GM23338 (cell line): ENCODE data around the gene CYP46A1. TPM values are rescaled to one million over a fixed set of nuclear protein-coding genes. Genes with fewer than 3 reads are reported as not detected.

Experiments used
- ATAC-seq: fragments of 200-7000 bp; cut with Tn5 transposase; 3 replicates; pipeline ENCODE4 v1.9.1; 2020
- DNase-seq: peaks from one replicate; pipeline ENCODE4 v3.0.0-alpha.2; 2015; ENCODE audit warnings: low spot score
- H2AFZ ChIP-seq: fragments of 200-600 bp; sonication (generic); 2 replicates; pipeline ENCODE4 v1.8.0; 2016; ENCODE audit warnings: antibody characterized with exemption, mild to moderate bottlenecking, moderate library complexity
- H3F3A ChIP-seq: fragments of 200-600 bp; sonication (generic); replicated peaks from 2 replicates; pipeline ENCODE4 v1.8.0; 2017; ENCODE audit warnings: antibody characterized with exemption, mixed run types, low read depth
- H3K27ac ChIP-seq: fragments of 200-600 bp; sonication (generic); 2 replicates; pipeline ENCODE4 v1.6.1; 2016; ENCODE audit warnings: low read depth
- H3K27me3 ChIP-seq: fragments of 200-600 bp; sonication (generic); 2 replicates; pipeline ENCODE4 v1.8.0; 2016; ENCODE audit warnings: mild to moderate bottlenecking, mixed run types, moderate library complexity; ENCODE audit not compliant: insufficient read depth
- H3K36me3 ChIP-seq: fragments of 200-600 bp; sonication (generic); 2 replicates; pipeline ENCODE4 v1.8.0; 2016; ENCODE audit warnings: mild to moderate bottlenecking; ENCODE audit not compliant: insufficient read depth
- H3K4me1 ChIP-seq: fragments of 200-600 bp; sonication (generic); 2 replicates; pipeline ENCODE4 v1.8.0; 2016; ENCODE audit warnings: mild to moderate bottlenecking, moderate library complexity; ENCODE audit not compliant: insufficient read depth
- H3K4me2 ChIP-seq: fragments of 200-600 bp; sonication (generic); 2 replicates; pipeline ENCODE4 v1.7.1; 2017; ENCODE audit warnings: mixed run types
- H3K4me3 ChIP-seq: fragments of 200-600 bp; sonication (generic); 2 replicates; pipeline ENCODE4 v1.6.1; 2016; ENCODE audit warnings: mixed run types
- H3K79me2 ChIP-seq: fragments of 200-600 bp; sonication (generic); replicated peaks from 2 replicates; pipeline ENCODE4 v1.8.0; 2017; ENCODE audit warnings: mild to moderate bottlenecking; ENCODE audit not compliant: insufficient read depth
- H3K9me2 ChIP-seq: fragments of 200-600 bp; sonication (generic); 2 replicates; pipeline ENCODE4 v1.8.0; 2017; ENCODE audit not compliant: insufficient read depth
- H4K20me1 ChIP-seq: fragments of 200-600 bp; sonication (generic); replicated peaks from 2 replicates; pipeline ENCODE4 v1.8.0; 2017; ENCODE audit warnings: mild to moderate bottlenecking; ENCODE audit not compliant: insufficient read depth
- H3K27ac Mint-ChIP-seq: 2 replicates; pipeline ENCODE4 v1.8.0; 2020; ENCODE audit warnings: inconsistent platforms, mild to moderate bottlenecking, moderate library complexity, mixed read lengths
- H3K27me3 Mint-ChIP-seq: 3 replicates; pipeline ENCODE4 v1.8.0; 2022; ENCODE audit warnings: low read depth, mild to moderate bottlenecking, moderate library complexity, mixed read lengths, inconsistent platforms; ENCODE audit not compliant: insufficient read depth, poor library complexity
- H3K36me3 Mint-ChIP-seq: 3 replicates; pipeline ENCODE4 v1.8.0; 2021; ENCODE audit warnings: low read depth, mild to moderate bottlenecking, inconsistent platforms, moderate library complexity, mixed read lengths
- H3K4me1 Mint-ChIP-seq: 3 replicates; pipeline ENCODE4 v1.8.0; 2020; ENCODE audit warnings: mild to moderate bottlenecking, inconsistent platforms, mixed read lengths
- H3K4me3 Mint-ChIP-seq: 3 replicates; pipeline ENCODE4 v1.8.0; 2021; ENCODE audit warnings: moderate library complexity, mild to moderate bottlenecking, inconsistent platforms, mixed read lengths
- H3K9me3 Mint-ChIP-seq: 3 replicates; pipeline ENCODE4 v1.8.0; 2020; ENCODE audit warnings: moderate library complexity, mild to moderate bottlenecking, inconsistent platforms, mixed read lengths
- CREB1 ChIP-seq: fragments of 250-450 bp; sonication (Bioruptor Pico); IDR thresholded peaks from 2 replicates; pipeline ENCODE4 v1.5.0; 2020; ENCODE audit warnings: low read depth, mild to moderate bottlenecking, moderate library complexity
- EZH2 ChIP-seq: fragments of 200-600 bp; sonication (generic); IDR thresholded peaks from one replicate; pipeline ENCODE4 v1.8.0; 2017; ENCODE audit warnings: antibody characterized with exemption, mild to moderate bottlenecking, low read depth; ENCODE audit not compliant: unreplicated experiment
- EZH2phosphoT487 ChIP-seq: fragments of 200-600 bp; sonication (generic); IDR thresholded peaks from one replicate; pipeline ENCODE4 v1.8.1; 2018; ENCODE audit warnings: antibody characterized with exemption; ENCODE audit not compliant: unreplicated experiment
- JUNB ChIP-seq: IDR thresholded peaks from one replicate; pipeline ENCODE4 v1.6.1; 2016; ENCODE audit warnings: antibody characterized with exemption; ENCODE audit not compliant: unreplicated experiment
- NANOG ChIP-seq: IDR thresholded peaks from 2 replicates; pipeline ENCODE4 v1.6.1; 2016; ENCODE audit warnings: antibody characterized with exemption, borderline replicate concordance
- POLR2AphosphoS5 ChIP-seq: IDR thresholded peaks from 2 replicates; pipeline ENCODE4 v1.6.1; 2016; ENCODE audit warnings: antibody characterized with exemption, low read depth
- STAT1 ChIP-seq: IDR thresholded peaks from one replicate; pipeline ENCODE4 v1.6.1; 2016; ENCODE audit warnings: antibody characterized with exemption; ENCODE audit not compliant: unreplicated experiment
- ZNF114 ChIP-seq: fragments of 250-450 bp; sonication (Bioruptor Pico); IDR thresholded peaks from 2 replicates; pipeline ENCODE4 v1.5.0; 2020; ENCODE audit warnings: mild to moderate bottlenecking, moderate library complexity
- ZNF331 ChIP-seq: fragments of 250-450 bp; sonication (Bioruptor Pico); IDR thresholded peaks from 2 replicates; pipeline ENCODE4 v1.5.0; 2020; ENCODE audit warnings: low read depth, mild to moderate bottlenecking, moderate library complexity
- polyA plus RNA-seq: library from polyadenylated mRNA; unstranded; fragments of >200 nt; fragmentation: Nextera tagmentation; extraction: Ambion mirVana; gene quantifications from 2 replicates; pipeline ENCODE4 v1.2.1, GENCODE V29; 2016
- total RNA-seq: library from RNA; depleted of rRNA; stranded (reverse); fragments of >200 nt; shearing (Covaris generic); gene quantifications from 2 replicates; pipeline ENCODE4 v1.2.3, GENCODE V29; 2014
- TF ChIP-seq, protein P1 (sequence below), 2 experiments: fragments of 200-600 bp in 1 of 2; sonication (generic) in 1 of 2; conservative IDR thresholded peaks; 2 replicates each; pipeline versions ENCODE4 v1.5.1 to v1.6.1; 2016 to 2017; ENCODE audit warnings: antibody characterized with exemption in 2 of 2, low read depth in 2 of 2, mild to moderate bottlenecking in 2 of 2, moderate library complexity in 1 of 2
- TF ChIP-seq, protein P2 (sequence below): fragments of 250-450 bp; sonication (Bioruptor Pico); IDR thresholded peaks from 2 replicates; pipeline ENCODE4 v1.5.0; 2020; ENCODE audit warnings: mild to moderate bottlenecking, moderate library complexity
- TF ChIP-seq, protein P3 (sequence below): IDR thresholded peaks from one replicate; pipeline ENCODE4 v1.6.1; 2018; ENCODE audit warnings: antibody characterized with exemption; ENCODE audit not compliant: unreplicated experiment
- TF ChIP-seq, protein P4 (sequence below): IDR thresholded peaks from 2 replicates; pipeline ENCODE4 v1.6.1; 2016; ENCODE audit warnings: antibody characterized with exemption

Gene CYP46A1
- total and polyA plus RNA-seq, 2 experiments from 2014 or later: 0.59 to 0.66 TPM

DNA sequence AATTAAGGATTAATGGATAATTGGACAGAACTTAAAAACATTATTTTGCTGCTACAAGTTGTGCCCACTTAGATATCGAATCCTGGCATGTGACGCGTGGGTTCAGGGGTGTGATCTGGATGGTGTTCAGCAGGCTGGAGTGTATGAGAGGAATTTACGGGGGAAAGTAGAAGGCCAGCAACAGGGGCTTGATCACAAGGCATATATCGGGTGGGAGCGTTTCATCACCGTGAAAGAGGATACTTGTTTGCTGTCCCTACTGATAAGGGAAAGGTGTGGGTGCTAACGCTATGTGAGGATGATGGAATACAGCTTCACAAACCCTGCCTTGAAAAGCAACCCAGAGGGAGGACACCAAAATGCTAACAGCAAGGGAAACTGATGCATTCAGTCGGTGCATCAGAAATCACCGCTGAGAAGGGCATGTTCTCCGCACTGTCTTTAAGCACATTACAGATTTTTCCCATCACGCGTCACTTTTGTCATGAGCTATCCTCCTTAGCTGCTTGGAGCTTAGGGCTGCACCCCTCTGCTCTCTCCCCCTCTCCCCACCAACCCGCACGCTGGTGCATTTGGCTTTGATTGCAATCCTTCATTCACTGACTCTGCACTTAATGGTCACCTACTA, 25.8 kb upstream of the CYP46A1 start:
- Histone ChIP-seq H3K27ac (no peak overlapping the region), H3K27me3 (peaks cover 37% of the 10 kb centered on the region), H3K36me3 (no peaks in the 10 kb centered on the region), H2AFZ (no peak overlapping the region), H3K9me2 (no peaks in the 10 kb centered on the region), H3F3A (peaks cover 9% of the 10 kb centered on the region; the same call in 1 of the 2 replicates), H3K4me2 (peak overlapping the region; percentile 75; the same call in 1 of the 2 replicates), H3K4me3 (no peak overlapping the region), H3K79me2 (no peaks in the 10 kb centered on the region), H3K4me1 (peaks cover 23% of the 10 kb centered on the region), H4K20me1 (no peaks in the 10 kb centered on the region; the same call in 1 of the 2 replicates)
- Mint-ChIP-seq H3K9me3 (no peaks in the 10 kb centered on the region), H3K4me3 (peak overlapping the region; percentile 60; the same call in 1 of the 3 replicates), H3K36me3 (peaks cover 9% of the 10 kb centered on the region; the same call in 1 of the 3 replicates), H3K4me1 (peaks cover 24% of the 10 kb centered on the region), H3K27me3 (peaks cover 33% of the 10 kb centered on the region), H3K27ac (no peak overlapping the region)
- ATAC-seq: no peak
- no peak for DNase-seq
- TF ChIP-seq JUNB: no peak
- TF ChIP-seq, protein P1, sequence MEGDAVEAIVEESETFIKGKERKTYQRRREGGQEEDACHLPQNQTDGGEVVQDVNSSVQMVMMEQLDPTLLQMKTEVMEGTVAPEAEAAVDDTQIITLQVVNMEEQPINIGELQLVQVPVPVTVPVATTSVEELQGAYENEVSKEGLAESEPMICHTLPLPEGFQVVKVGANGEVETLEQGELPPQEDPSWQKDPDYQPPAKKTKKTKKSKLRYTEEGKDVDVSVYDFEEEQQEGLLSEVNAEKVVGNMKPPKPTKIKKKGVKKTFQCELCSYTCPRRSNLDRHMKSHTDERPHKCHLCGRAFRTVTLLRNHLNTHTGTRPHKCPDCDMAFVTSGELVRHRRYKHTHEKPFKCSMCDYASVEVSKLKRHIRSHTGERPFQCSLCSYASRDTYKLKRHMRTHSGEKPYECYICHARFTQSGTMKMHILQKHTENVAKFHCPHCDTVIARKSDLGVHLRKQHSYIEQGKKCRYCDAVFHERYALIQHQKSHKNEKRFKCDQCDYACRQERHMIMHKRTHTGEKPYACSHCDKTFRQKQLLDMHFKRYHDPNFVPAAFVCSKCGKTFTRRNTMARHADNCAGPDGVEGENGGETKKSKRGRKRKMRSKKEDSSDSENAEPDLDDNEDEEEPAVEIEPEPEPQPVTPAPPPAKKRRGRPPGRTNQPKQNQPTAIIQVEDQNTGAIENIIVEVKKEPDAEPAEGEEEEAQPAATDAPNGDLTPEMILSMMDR (conservative IDR thresholded peaks at IDR 0.05; ENCODE audit: low read depth in 2 of 2): no peak
- TF ChIP-seq, protein P2, sequence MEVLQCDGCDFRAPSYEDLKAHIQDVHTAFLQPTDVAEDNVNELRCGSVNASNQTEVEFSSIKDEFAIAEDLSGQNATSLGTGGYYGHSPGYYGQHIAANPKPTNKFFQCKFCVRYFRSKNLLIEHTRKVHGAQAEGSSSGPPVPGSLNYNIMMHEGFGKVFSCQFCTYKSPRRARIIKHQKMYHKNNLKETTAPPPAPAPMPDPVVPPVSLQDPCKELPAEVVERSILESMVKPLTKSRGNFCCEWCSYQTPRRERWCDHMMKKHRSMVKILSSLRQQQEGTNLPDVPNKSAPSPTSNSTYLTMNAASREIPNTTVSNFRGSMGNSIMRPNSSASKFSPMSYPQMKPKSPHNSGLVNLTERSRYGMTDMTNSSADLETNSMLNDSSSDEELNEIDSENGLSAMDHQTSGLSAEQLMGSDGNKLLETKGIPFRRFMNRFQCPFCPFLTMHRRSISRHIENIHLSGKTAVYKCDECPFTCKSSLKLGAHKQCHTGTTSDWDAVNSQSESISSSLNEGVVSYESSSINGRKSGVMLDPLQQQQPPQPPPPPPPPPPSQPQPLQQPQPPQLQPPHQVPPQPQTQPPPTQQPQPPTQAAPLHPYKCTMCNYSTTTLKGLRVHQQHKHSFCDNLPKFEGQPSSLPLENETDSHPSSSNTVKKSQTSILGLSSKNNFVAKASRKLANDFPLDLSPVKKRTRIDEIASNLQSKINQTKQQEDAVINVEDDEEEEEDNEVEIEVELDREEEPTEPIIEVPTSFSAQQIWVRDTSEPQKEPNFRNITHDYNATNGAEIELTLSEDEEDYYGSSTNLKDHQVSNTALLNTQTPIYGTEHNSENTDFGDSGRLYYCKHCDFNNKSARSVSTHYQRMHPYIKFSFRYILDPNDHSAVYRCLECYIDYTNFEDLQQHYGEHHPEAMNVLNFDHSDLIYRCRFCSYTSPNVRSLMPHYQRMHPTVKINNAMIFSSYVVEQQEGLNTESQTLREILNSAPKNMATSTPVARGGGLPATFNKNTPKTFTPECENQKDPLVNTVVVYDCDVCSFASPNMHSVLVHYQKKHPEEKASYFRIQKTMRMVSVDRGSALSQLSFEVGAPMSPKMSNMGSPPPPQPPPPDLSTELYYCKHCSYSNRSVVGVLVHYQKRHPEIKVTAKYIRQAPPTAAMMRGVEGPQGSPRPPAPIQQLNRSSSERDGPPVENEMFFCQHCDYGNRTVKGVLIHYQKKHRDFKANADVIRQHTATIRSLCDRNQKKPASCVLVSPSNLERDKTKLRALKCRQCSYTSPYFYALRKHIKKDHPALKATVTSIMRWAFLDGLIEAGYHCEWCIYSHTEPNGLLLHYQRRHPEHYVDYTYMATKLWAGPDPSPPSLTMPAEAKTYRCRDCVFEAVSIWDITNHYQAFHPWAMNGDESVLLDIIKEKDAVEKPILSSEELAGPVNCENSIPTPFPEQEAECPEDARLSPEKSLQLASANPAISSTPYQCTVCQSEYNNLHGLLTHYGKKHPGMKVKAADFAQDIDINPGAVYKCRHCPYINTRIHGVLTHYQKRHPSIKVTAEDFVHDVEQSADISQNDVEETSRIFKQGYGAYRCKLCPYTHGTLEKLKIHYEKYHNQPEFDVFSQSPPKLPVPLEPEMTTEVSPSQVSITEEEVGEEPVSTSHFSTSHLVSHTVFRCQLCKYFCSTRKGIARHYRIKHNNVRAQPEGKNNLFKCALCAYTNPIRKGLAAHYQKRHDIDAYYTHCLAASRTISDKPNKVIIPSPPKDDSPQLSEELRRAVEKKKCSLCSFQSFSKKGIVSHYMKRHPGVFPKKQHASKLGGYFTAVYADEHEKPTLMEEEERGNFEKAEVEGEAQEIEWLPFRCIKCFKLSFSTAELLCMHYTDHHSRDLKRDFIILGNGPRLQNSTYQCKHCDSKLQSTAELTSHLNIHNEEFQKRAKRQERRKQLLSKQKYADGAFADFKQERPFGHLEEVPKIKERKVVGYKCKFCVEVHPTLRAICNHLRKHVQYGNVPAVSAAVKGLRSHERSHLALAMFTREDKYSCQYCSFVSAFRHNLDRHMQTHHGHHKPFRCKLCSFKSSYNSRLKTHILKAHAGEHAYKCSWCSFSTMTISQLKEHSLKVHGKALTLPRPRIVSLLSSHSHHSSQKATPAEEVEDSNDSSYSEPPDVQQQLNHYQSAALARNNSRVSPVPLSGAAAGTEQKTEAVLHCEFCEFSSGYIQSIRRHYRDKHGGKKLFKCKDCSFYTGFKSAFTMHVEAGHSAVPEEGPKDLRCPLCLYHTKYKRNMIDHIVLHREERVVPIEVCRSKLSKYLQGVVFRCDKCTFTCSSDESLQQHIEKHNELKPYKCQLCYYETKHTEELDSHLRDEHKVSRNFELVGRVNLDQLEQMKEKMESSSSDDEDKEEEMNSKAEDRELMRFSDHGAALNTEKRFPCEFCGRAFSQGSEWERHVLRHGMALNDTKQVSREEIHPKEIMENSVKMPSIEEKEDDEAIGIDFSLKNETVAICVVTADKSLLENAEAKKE (CRISPR knock-in tag): no peak
- TF ChIP-seq POLR2AphosphoS5: no peak
- TF ChIP-seq ZNF114 (CRISPR knock-in tag): no peak
- no peak for TF ChIP-seq STAT1
- TF ChIP-seq EZH2phosphoT487: no peak
- TF ChIP-seq, protein P3, sequence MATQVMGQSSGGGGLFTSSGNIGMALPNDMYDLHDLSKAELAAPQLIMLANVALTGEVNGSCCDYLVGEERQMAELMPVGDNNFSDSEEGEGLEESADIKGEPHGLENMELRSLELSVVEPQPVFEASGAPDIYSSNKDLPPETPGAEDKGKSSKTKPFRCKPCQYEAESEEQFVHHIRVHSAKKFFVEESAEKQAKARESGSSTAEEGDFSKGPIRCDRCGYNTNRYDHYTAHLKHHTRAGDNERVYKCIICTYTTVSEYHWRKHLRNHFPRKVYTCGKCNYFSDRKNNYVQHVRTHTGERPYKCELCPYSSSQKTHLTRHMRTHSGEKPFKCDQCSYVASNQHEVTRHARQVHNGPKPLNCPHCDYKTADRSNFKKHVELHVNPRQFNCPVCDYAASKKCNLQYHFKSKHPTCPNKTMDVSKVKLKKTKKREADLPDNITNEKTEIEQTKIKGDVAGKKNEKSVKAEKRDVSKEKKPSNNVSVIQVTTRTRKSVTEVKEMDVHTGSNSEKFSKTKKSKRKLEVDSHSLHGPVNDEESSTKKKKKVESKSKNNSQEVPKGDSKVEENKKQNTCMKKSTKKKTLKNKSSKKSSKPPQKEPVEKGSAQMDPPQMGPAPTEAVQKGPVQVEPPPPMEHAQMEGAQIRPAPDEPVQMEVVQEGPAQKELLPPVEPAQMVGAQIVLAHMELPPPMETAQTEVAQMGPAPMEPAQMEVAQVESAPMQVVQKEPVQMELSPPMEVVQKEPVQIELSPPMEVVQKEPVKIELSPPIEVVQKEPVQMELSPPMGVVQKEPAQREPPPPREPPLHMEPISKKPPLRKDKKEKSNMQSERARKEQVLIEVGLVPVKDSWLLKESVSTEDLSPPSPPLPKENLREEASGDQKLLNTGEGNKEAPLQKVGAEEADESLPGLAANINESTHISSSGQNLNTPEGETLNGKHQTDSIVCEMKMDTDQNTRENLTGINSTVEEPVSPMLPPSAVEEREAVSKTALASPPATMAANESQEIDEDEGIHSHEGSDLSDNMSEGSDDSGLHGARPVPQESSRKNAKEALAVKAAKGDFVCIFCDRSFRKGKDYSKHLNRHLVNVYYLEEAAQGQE: no peak
- TF ChIP-seq EZH2: no peak
- no peak for TF ChIP-seq NANOG
- TF ChIP-seq, protein P4, sequence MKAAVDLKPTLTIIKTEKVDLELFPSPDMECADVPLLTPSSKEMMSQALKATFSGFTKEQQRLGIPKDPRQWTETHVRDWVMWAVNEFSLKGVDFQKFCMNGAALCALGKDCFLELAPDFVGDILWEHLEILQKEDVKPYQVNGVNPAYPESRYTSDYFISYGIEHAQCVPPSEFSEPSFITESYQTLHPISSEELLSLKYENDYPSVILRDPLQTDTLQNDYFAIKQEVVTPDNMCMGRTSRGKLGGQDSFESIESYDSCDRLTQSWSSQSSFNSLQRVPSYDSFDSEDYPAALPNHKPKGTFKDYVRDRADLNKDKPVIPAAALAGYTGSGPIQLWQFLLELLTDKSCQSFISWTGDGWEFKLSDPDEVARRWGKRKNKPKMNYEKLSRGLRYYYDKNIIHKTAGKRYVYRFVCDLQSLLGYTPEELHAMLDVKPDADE: no peak
- no peak for TF ChIP-seq CREB1
- no peak for TF ChIP-seq ZNF331 (CRISPR knock-in tag)
